HCT116 (cell line): ENCODE measurements around the gene TRIM45. TPM values are rescaled to one million over a fixed set of nuclear protein-coding genes. Genes with fewer than 3 reads are reported as not detected.

ENCODE experiments used
- ATAC-seq: fragments of 200-7000 bp; cut with Tn5 transposase; 2 replicates; pipeline ENCODE4 v1.9.1; 2020; ENCODE audit warnings: mild to moderate bottlenecking, moderate library complexity
- BruUV-seq: library from RNA; stranded (reverse); fragments of 400-500 nt; replicated peaks from 2 replicates; lab custom pipeline; 2021; lab: Mats Ljungman, UMichigan
- CTCF ChIA-PET: fragments of 300-600 bp; sonication (Branson Sonifier 250); formaldehyde crosslinking; loops from one replicate; lab custom pipeline; 2021; ENCODE audit warnings: antibody characterized with exemption; lab: Charles Lee
- POLR2A ChIA-PET: fragments of 300-600, 350-600 bp; sonication (Branson Sonifier 250); formaldehyde crosslinking; loops from one replicate; lab custom pipeline; 2021; ENCODE audit warnings: antibody characterized with exemption; lab: Charles Lee
- RAD21 ChIA-PET, 2 experiments: fragments of 300-600 bp; sonication (Branson Sonifier 250); formaldehyde crosslinking; loops; one replicate each; lab custom pipeline; 2023; ENCODE audit warnings: low total read pairs in 2 of 2; ENCODE audit not compliant: uncharacterized antibody in 2 of 2, unreplicated experiment in 2 of 2, low non-redundant PET in 1 of 2; lab: Charles Lee
- DNase-seq: peaks from one replicate; pipeline ENCODE4 v3.0.0-alpha.2; 2010; ENCODE audit warnings: low read depth, low spot score
- H2AFZ ChIP-seq: fragments of 200-600 bp; shearing (Covaris generic), sonication (generic); 2 replicates; pipeline ENCODE4 v1.6.1; 2017; ENCODE audit warnings: low read depth, mixed run types, mixed read lengths, antibody characterized with exemption, low read length; ENCODE audit not compliant: poor library complexity, severe bottlenecking
- H3K27ac ChIP-seq: 2 replicates; pipeline ENCODE4 v1.5.1; 2012; ENCODE audit warnings: low read depth, low read length
- H3K27me3 ChIP-seq: fragments of 200-600 bp; sonication (generic); 2 replicates; pipeline ENCODE4 v1.6.1; 2016; ENCODE audit warnings: mixed run types, low read length, mixed read lengths; ENCODE audit not compliant: insufficient read depth
- H3K36me3 ChIP-seq, 2 experiments: fragments of 200-500 bp in 1 of 2; fragments of 200-600 bp in 1 of 2; sonication (Bioruptor generic) in 1 of 2; sonication (generic) in 1 of 2; 2 replicates each; pipeline versions ENCODE4 v1.5.1 to v1.6.1; 2014 to 2016; ENCODE audit warnings: low read length in 2 of 2, inconsistent platforms in 1 of 2, mixed read lengths in 1 of 2, mixed run types in 1 of 2; ENCODE audit not compliant: insufficient read depth in 2 of 2, control insufficient read depth in 1 of 2
- H3K4me1 ChIP-seq, 2 experiments: fragments of 200-600 bp in 1 of 2; sonication (generic) in 1 of 2; 2 replicates each; pipeline versions ENCODE4 v1.5.1 to v1.6.1; 2012 to 2017; ENCODE audit warnings: low read length in 2 of 2, inconsistent platforms in 1 of 2, mild to moderate bottlenecking in 1 of 2, mixed read lengths in 1 of 2, mixed run types in 1 of 2, moderate library complexity in 1 of 2; ENCODE audit not compliant: insufficient read depth in 2 of 2, control insufficient read depth in 1 of 2
- H3K4me2 ChIP-seq: fragments of 200-600 bp; sonication (generic); 2 replicates; pipeline ENCODE4 v1.6.1; 2017; ENCODE audit warnings: mixed run types, low read length, mixed read lengths
- H3K4me3 ChIP-seq, 2 experiments: fragments of 200-600 bp in 1 of 2; sonication (generic) in 1 of 2; replicated peaks in 1 of 2; 2 replicates each; pipeline ENCODE4 v1.5.1; 2011 to 2016; ENCODE audit warnings: low read length in 2 of 2, control low read depth in 1 of 2, low read depth in 1 of 2, mild to moderate bottlenecking in 1 of 2, mixed read lengths in 1 of 2, mixed run types in 1 of 2
- H3K79me2 ChIP-seq: fragments of 200-600 bp; sonication (generic); 2 replicates; pipeline ENCODE4 v1.6.1; 2017; ENCODE audit warnings: mild to moderate bottlenecking, mixed run types, low read length, moderate library complexity, mixed read lengths; ENCODE audit not compliant: insufficient read depth
- H3K9ac ChIP-seq: fragments of 200-600 bp; sonication (generic); 2 replicates; pipeline ENCODE4 v1.6.1; 2016; ENCODE audit warnings: low read length, mixed read lengths
- H3K9me2 ChIP-seq: fragments of 200-600 bp; sonication (generic), shearing (Covaris generic); 2 replicates; pipeline ENCODE4 v1.6.1; 2017; ENCODE audit warnings: mixed run types, mild to moderate bottlenecking, moderate library complexity; ENCODE audit not compliant: insufficient read depth
- H3K9me3 ChIP-seq, 2 experiments: fragments of 200-500 bp in 1 of 2; fragments of 200-600 bp in 1 of 2; sonication (Bioruptor generic) in 1 of 2; sonication (generic) in 1 of 2; 2 replicates each; pipeline ENCODE4 v1.6.1; 2014 to 2017; ENCODE audit warnings: low read length in 2 of 2, mixed read lengths in 2 of 2, inconsistent platforms in 1 of 2, low read depth in 1 of 2, mild to moderate bottlenecking in 1 of 2, mixed run types in 1 of 2, moderate library complexity in 1 of 2; ENCODE audit not compliant: control insufficient read depth in 1 of 2, insufficient read depth in 1 of 2
- H4K20me1 ChIP-seq: fragments of 200-600 bp; sonication (generic), shearing (Covaris generic); 2 replicates; pipeline ENCODE4 v1.6.1; 2017; ENCODE audit warnings: mixed run types, mild to moderate bottlenecking, moderate library complexity; ENCODE audit not compliant: insufficient read depth
- CBX3 ChIP-seq: IDR thresholded peaks from 2 replicates; pipeline ENCODE4 v1.6.1; 2012; ENCODE audit warnings: low read depth
- ELF1 ChIP-seq: IDR thresholded peaks from 2 replicates; pipeline ENCODE4 v1.6.1; 2012; ENCODE audit warnings: low read depth, borderline replicate concordance
- FOSL1 ChIP-seq: IDR thresholded peaks from 2 replicates; pipeline ENCODE4 v1.6.1; 2012; ENCODE audit warnings: low read depth
- POLR2AphosphoS5 ChIP-seq: IDR thresholded peaks from 2 replicates; pipeline ENCODE4 v1.6.1; 2011; ENCODE audit warnings: mild to moderate bottlenecking, low read depth, low read length, moderate library complexity
- ZFX ChIP-seq: fragments of 450-650 bp; IDR thresholded peaks from 2 replicates; pipeline ENCODE4 v1.6.1; 2017
- intact Hi-C: fragments of 100-400 bp; cut with micrococcal nuclease; formaldehyde crosslinking; loops from 2 replicates; pipeline ENCODE4 v1.10.0; 2022
- total RNA-seq: library from RNA; stranded (reverse); gene quantifications from one replicate; pipeline ENCODE4 v1.2.1, GENCODE V29; 2021; ENCODE audit not compliant: unreplicated experiment
- TF ChIP-seq, protein P1 (sequence below): IDR thresholded peaks from 2 replicates; pipeline ENCODE4 v1.6.1; 2012
- TF ChIP-seq, protein P2 (sequence below): IDR thresholded peaks from 2 replicates; pipeline ENCODE4 v1.6.1; 2012; ENCODE audit warnings: low read depth

The TRIM45 gene
- total RNA-seq, 1 experiment from 2014 or later, result 3.5 TPM

DNA sequence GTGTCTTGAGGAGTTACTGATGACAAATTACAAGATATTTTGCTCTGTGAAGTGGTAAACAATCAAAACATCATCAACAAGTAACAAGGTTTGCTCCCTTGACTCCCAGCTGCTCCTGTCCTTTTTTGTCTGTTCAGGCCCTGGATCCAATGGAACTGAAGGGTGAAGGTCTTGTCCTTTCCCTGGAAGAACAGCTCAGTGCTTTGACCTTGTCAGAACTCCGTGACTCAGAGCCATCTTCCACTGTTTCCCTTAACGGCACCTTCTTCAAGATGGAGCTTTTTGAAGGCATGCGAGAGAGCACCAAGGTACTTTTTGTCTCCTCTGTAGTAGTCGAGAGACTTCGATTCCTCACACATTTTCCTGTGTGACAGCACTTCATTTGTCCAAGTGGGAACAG is 29.0 kb downstream of the TRIM45 start:
- intact Hi-C loops, result no loop called here
- Histone ChIP-seq H3K27me3 (no peaks in the 10 kb centered on the region), H4K20me1 (no peaks in the 10 kb centered on the region), H3K79me2 (no peaks in the 10 kb centered on the region), H3K4me2 (no peak overlapping the region), H3K4me1 (peaks cover 4 to 14% of the 10 kb centered on the region in 2 experiments; a peak in 3 of 4 replicates), H3K9ac (no peak overlapping the region), H3K27ac (no peak overlapping the region), H3K9me2 (no peaks in the 10 kb centered on the region)
- no peak for DNase-seq
- RAD21 ChIA-PET, result no interaction called here
- no TSS peak for BruUV-seq
- POLR2A ChIA-PET, result interaction anchor here (0.8 kb wide), 1 partner anchor 33 kb away, joined by 3 read pairs; the partner anchor contains the start of gene TTF2
- CTCF ChIA-PET, result interaction anchor here (0.7 to 2.7 kb wide), 6 partner anchors 9 to 192 kb away, joined by 3 to 10 read pairs (median 3); no protein-coding TSS in a partner anchor
- TF ChIP-seq POLR2AphosphoS5, result no peak
- no peak for TF ChIP-seq ZFX
- TF ChIP-seq ELF1, result no peak
- no peak for TF ChIP-seq CBX3
- TF ChIP-seq, protein P1, sequence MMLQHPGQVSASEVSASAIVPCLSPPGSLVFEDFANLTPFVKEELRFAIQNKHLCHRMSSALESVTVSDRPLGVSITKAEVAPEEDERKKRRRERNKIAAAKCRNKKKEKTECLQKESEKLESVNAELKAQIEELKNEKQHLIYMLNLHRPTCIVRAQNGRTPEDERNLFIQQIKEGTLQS, result no peak
- TF ChIP-seq, protein P2, sequence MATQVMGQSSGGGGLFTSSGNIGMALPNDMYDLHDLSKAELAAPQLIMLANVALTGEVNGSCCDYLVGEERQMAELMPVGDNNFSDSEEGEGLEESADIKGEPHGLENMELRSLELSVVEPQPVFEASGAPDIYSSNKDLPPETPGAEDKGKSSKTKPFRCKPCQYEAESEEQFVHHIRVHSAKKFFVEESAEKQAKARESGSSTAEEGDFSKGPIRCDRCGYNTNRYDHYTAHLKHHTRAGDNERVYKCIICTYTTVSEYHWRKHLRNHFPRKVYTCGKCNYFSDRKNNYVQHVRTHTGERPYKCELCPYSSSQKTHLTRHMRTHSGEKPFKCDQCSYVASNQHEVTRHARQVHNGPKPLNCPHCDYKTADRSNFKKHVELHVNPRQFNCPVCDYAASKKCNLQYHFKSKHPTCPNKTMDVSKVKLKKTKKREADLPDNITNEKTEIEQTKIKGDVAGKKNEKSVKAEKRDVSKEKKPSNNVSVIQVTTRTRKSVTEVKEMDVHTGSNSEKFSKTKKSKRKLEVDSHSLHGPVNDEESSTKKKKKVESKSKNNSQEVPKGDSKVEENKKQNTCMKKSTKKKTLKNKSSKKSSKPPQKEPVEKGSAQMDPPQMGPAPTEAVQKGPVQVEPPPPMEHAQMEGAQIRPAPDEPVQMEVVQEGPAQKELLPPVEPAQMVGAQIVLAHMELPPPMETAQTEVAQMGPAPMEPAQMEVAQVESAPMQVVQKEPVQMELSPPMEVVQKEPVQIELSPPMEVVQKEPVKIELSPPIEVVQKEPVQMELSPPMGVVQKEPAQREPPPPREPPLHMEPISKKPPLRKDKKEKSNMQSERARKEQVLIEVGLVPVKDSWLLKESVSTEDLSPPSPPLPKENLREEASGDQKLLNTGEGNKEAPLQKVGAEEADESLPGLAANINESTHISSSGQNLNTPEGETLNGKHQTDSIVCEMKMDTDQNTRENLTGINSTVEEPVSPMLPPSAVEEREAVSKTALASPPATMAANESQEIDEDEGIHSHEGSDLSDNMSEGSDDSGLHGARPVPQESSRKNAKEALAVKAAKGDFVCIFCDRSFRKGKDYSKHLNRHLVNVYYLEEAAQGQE, result no peak
- no peak for TF ChIP-seq FOSL1
- TF ChIP-seq, all 23 proteins: peak for 0
- Histone ChIP-seq H3K4me3 (no peak overlapping the region), H3K9me3 (no peaks in the 10 kb centered on the region), H3K36me3 (peaks cover 24 to 59% of the 10 kb centered on the region in 2 experiments; a peak in 3 of 4 replicates), H2AFZ (no peak overlapping the region)
- ATAC-seq, result no peak
